Embryonic facial prominence (tissue), 1 donor: ENCODE data around the gene RNF40.
"Not testable (repeated sequence)": the region's sequence is repeated elsewhere in the genome, so short reads cannot be mapped to it uniquely, and the experiment has no call there.

ENCODE experiments used
- DNase-seq: peaks from one replicate; pipeline ENCODE4 v3.0.0-alpha.2; 2016; ENCODE audit errors: extremely low spot score

RNF40 gene

GRCh38 chr16:30820952-30821421 lies 58.9 kb downstream of the RNF40 start:
- no peak for DNase-seq

GRCh38 chr16:30821441-30821840 lies 59.3 kb downstream of the RNF40 start:
- DNase-seq, result not testable (repeated sequence)

GRCh38 chr16:30821891-30822290 lies 59.8 kb downstream of the RNF40 start:
- no peak for DNase-seq
